Mesendoderm (in vitro differentiated cells): ENCODE measurements around the gene KANK2.
"Not testable (repeated sequence)": the region's sequence is repeated elsewhere in the genome, so short reads cannot be mapped to it uniquely, and the experiment has no call there.

ENCODE experiments used
- DNase-seq: peaks from one replicate; pipeline ENCODE4 v3.0.0; 2013
- H2AK5ac ChIP-seq: 2 replicates; pipeline ENCODE4 v1.6.1; 2013; ENCODE audit warnings: low read length, inconsistent platforms
- H2BK120ac ChIP-seq: 2 replicates; pipeline ENCODE4 v1.6.1; 2013; ENCODE audit warnings: low read depth, mild to moderate bottlenecking, low read length, moderate library complexity, mixed read lengths
- H2BK15ac ChIP-seq: replicated peaks from 2 replicates; pipeline ENCODE4 v1.6.1; 2013; ENCODE audit warnings: low read depth, mild to moderate bottlenecking, moderate library complexity
- H2BK5ac ChIP-seq: 2 replicates; pipeline ENCODE4 v1.6.1; 2013; ENCODE audit warnings: low read length, inconsistent platforms
- H3K18ac ChIP-seq: 2 replicates; pipeline ENCODE4 v1.6.1; 2013; ENCODE audit warnings: mild to moderate bottlenecking, low read length, mixed read lengths
- H3K23ac ChIP-seq: one replicate; pipeline ENCODE4 v1.6.1; 2013; ENCODE audit warnings: low read length
- H3K27ac ChIP-seq: 2 replicates; pipeline ENCODE4 v1.5.1; 2013; ENCODE audit warnings: low read depth, mild to moderate bottlenecking, inconsistent platforms, low read length, moderate library complexity
- H3K27me3 ChIP-seq: 2 replicates; pipeline ENCODE4 v1.6.1; 2013; ENCODE audit warnings: low read length, control low read depth, mild to moderate bottlenecking, inconsistent platforms; ENCODE audit not compliant: insufficient read depth, poor library complexity
- H3K36me3 ChIP-seq: 2 replicates; pipeline ENCODE4 v1.6.1; 2013; ENCODE audit warnings: low read length, inconsistent platforms; ENCODE audit not compliant: control insufficient read depth, insufficient read depth
- H3K4ac ChIP-seq: one replicate; pipeline ENCODE4 v1.6.1; 2013; ENCODE audit warnings: low read depth, mild to moderate bottlenecking, low read length, moderate library complexity
- H3K4me1 ChIP-seq: 2 replicates; pipeline ENCODE4 v1.6.1; 2013; ENCODE audit warnings: low read depth, low read length, inconsistent platforms; ENCODE audit not compliant: control insufficient read depth
- H3K4me2 ChIP-seq: 2 replicates; pipeline ENCODE4 v1.6.1; 2013; ENCODE audit warnings: low read length
- H3K4me3 ChIP-seq: 2 replicates; pipeline ENCODE4 v1.5.1; 2013; ENCODE audit warnings: mild to moderate bottlenecking, low read length
- H3K56ac ChIP-seq: one replicate; pipeline ENCODE4 v1.6.1; 2013; ENCODE audit warnings: low read length
- H3K79me1 ChIP-seq: 2 replicates; pipeline ENCODE4 v1.6.1; 2013; ENCODE audit warnings: low read length, inconsistent platforms
- H3K79me2 ChIP-seq: 2 replicates; pipeline ENCODE4 v1.6.1; 2013; ENCODE audit warnings: mild to moderate bottlenecking, low read length; ENCODE audit not compliant: control insufficient read depth, insufficient read depth
- H3K9ac ChIP-seq: 2 replicates; pipeline ENCODE4 v1.6.1; 2013; ENCODE audit warnings: low read length, inconsistent platforms
- H4K5ac ChIP-seq: one replicate; pipeline ENCODE4 v1.6.1; 2013; ENCODE audit warnings: low read length
- H4K8ac ChIP-seq: one replicate; pipeline ENCODE4 v1.6.1; 2013; ENCODE audit warnings: low read depth, mild to moderate bottlenecking, control low read depth, low read length, moderate library complexity
- WGBS: extraction: QIAGEN DNeasy Blood & Tissue Kit; methylation state at CpG from one replicate; pipeline ENCODE4 v1.1.7; 2013; ENCODE audit warnings: low lambda C conversion rate, missing lambda C conversion rate; ENCODE audit not compliant: insufficient coverage; ENCODE audit errors: extremely low coverage; 5-methylcytosine and 5-hydroxymethylcytosine counted together

KANK2 gene

GRCh38 chr19:11141937-11142527 is 55.3 kb downstream of the KANK2 start:
- Histone ChIP-seq H3K27ac (peak overlapping the region; percentile 76), H3K56ac (peak overlapping the region; percentile 58), H3K79me2 (no peaks in the 10 kb centered on the region), H3K4ac (no peak overlapping the region), H3K36me3 (peaks cover 7% of the 10 kb centered on the region), H3K4me3 (no peak overlapping the region), H3K27me3 (no peaks in the 10 kb centered on the region), H4K8ac (no peak overlapping the region), H3K18ac (peak overlapping the region; percentile 7), H2BK15ac (no peak overlapping the region), H3K4me2 (peak overlapping the region; percentile 18), H2BK5ac (no peak overlapping the region), H2BK120ac (no peak overlapping the region), H3K79me1 (no peaks in the 10 kb centered on the region), H3K4me1 (peaks cover 10% of the 10 kb centered on the region), H2AK5ac (no peak overlapping the region), H4K5ac (no peak overlapping the region), H3K9ac (peak overlapping the region; percentile 45), H3K23ac (no peak overlapping the region)
- DNase-seq, result peak; percentile 55
- WGBS, result no CpG with 5 or more reads among the region's 9 CpGs

- Histone ChIP-seq H3K4me2 (no peak overlapping the region), H3K79me2 (no peaks in the 10 kb centered on the region)
- WGBS, result no CpG with 5 or more reads among the region's 9 CpGs
Observed at GRCh38 chr19:11140896-11141295, 56.4 kb downstream of the KANK2 start.

GRCh38 chr19:11140023-11140538 is 57.3 kb downstream of the KANK2 start:
- not testable (repeated sequence) for H3K23ac ChIP-seq, H3K36me3 ChIP-seq, DNase-seq, H3K4me2 ChIP-seq, H2AK5ac ChIP-seq, H3K4me3 ChIP-seq, H3K9ac ChIP-seq, H2BK5ac ChIP-seq, H3K4ac ChIP-seq, H3K56ac ChIP-seq, H3K79me1 ChIP-seq, H3K27ac ChIP-seq, H3K18ac ChIP-seq, H4K5ac ChIP-seq, H2BK15ac ChIP-seq, H4K8ac ChIP-seq, H3K79me2 ChIP-seq, H3K27me3 ChIP-seq, H2BK120ac ChIP-seq
- WGBS, result no CpG with 5 or more reads among the region's 10 CpGs
- H3K4me1 ChIP-seq, result peaks cover 10% of the 10 kb centered on the region

More at GRCh38 chr19:11140896-11141295, 56.4 kb downstream of the KANK2 start:
- Histone ChIP-seq H4K5ac (no peak overlapping the region), H2BK15ac (no peak overlapping the region), H2BK120ac (no peak overlapping the region), H3K23ac (no peak overlapping the region), H3K79me1 (no peaks in the 10 kb centered on the region), H3K4me1 (peaks cover 10% of the 10 kb centered on the region), H3K9ac (no peak overlapping the region), H3K4ac (no peak overlapping the region), H4K8ac (no peak overlapping the region), H3K27me3 (no peaks in the 10 kb centered on the region), H2AK5ac (no peak overlapping the region), H3K56ac (no peak overlapping the region), H2BK5ac (no peak overlapping the region), H3K18ac (no peak overlapping the region), H3K36me3 (peaks cover 5% of the 10 kb centered on the region), H3K4me3 (no peak overlapping the region), H3K27ac (no peak overlapping the region)
- DNase-seq, result no peak

- Histone ChIP-seq H3K27ac (peak overlapping the region; percentile 81), H2BK5ac (peak overlapping the region; percentile 11), H3K4me2 (peak overlapping the region; percentile 1), H4K5ac (no peak overlapping the region), H3K56ac (peak overlapping the region; percentile 79), H4K8ac (no peak overlapping the region), H3K4ac (no peak overlapping the region), H2BK120ac (no peak overlapping the region), H3K36me3 (no peaks in the 10 kb centered on the region), H3K4me1 (peaks cover 10% of the 10 kb centered on the region), H3K27me3 (no peaks in the 10 kb centered on the region), H3K23ac (no peak overlapping the region), H3K79me2 (no peaks in the 10 kb centered on the region), H3K9ac (peak overlapping the region; percentile 21), H2AK5ac (no peak overlapping the region), H3K4me3 (no peak overlapping the region), H2BK15ac (no peak overlapping the region), H3K18ac (peak overlapping the region; percentile 20), H3K79me1 (no peaks in the 10 kb centered on the region)
- WGBS, result no CpG with 5 or more reads among the region's 13 CpGs
- DNase-seq, result peak; percentile 90
Observed at GRCh38 chr19:11138601-11139300, 58.6 kb downstream of the KANK2 start.

GRCh38 chr19:11137542-11138384 is 59.6 kb downstream of the KANK2 start:
- H3K23ac ChIP-seq, result no peak overlapping the region
- H3K27ac ChIP-seq, result peak overlapping the region; percentile 74
- no peak overlapping the region for H3K4me3 ChIP-seq
- no CpG with 5 or more reads among the region's 28 CpGs for WGBS
- no peaks in the 10 kb centered on the region for H3K27me3 ChIP-seq
- peaks cover 7% of the 10 kb centered on the region for H3K4me1 ChIP-seq
- H3K4ac ChIP-seq, result peak overlapping the region; percentile 5
- H3K79me1 ChIP-seq, result no peaks in the 10 kb centered on the region
- no peaks in the 10 kb centered on the region for H3K79me2 ChIP-seq
- H3K36me3 ChIP-seq, result peaks cover 2% of the 10 kb centered on the region
- H2BK5ac ChIP-seq, result no peak overlapping the region
- H2BK15ac ChIP-seq, result no peak overlapping the region
- no peak overlapping the region for H4K8ac ChIP-seq
- H2AK5ac ChIP-seq, result no peak overlapping the region
- H4K5ac ChIP-seq, result no peak overlapping the region
- H3K9ac ChIP-seq, result peak overlapping the region; percentile 73
- peak overlapping the region; percentile 88 for H3K56ac ChIP-seq
- H3K18ac ChIP-seq, result peak overlapping the region; percentile 69
- H2BK120ac ChIP-seq, result no peak overlapping the region
- DNase-seq, result peak; percentile 95
- H3K4me2 ChIP-seq, result peak overlapping the region; percentile 60
